WTC11 (cell line): ENCODE results near the gene SCEL.

Source experiments
- CBFB ChIP-seq: sonication (generic); formaldehyde crosslinking; IDR thresholded peaks from 2 replicates; pipeline ENCODE4 v1.8.1; 2022; ENCODE audit warnings: mild to moderate bottlenecking, low read depth, missing genetic modification reagents
- CREM ChIP-seq: sonication (generic); formaldehyde crosslinking; IDR thresholded peaks from 2 replicates; pipeline ENCODE4 v1.8.1; 2022; ENCODE audit warnings: mild to moderate bottlenecking, missing genetic modification reagents, moderate library complexity
- MYBL2 ChIP-seq: sonication (generic); formaldehyde crosslinking; IDR thresholded peaks from 2 replicates; pipeline ENCODE4 v1.8.1; 2023; ENCODE audit warnings: mild to moderate bottlenecking, moderate library complexity, missing genetic modification reagents
- PRDM15 ChIP-seq: sonication (generic); formaldehyde crosslinking; IDR thresholded peaks from 2 replicates; pipeline ENCODE4 v1.8.0; 2022; ENCODE audit warnings: missing genetic modification reagents
- PREB ChIP-seq: sonication (generic); formaldehyde crosslinking; IDR thresholded peaks from 2 replicates; pipeline ENCODE4 v1.8.1; 2022; ENCODE audit warnings: mild to moderate bottlenecking, missing genetic modification reagents, moderate library complexity, borderline replicate concordance
- SP1 ChIP-seq: sonication (generic); formaldehyde crosslinking; conservative IDR thresholded peaks from 2 replicates; pipeline ENCODE4 v1.8.1; 2022; ENCODE audit warnings: missing genetic modification reagents
- TCF7 ChIP-seq: sonication (generic); formaldehyde crosslinking; IDR thresholded peaks from 2 replicates; pipeline ENCODE4 v1.8.0; 2022; ENCODE audit warnings: mild to moderate bottlenecking, low read depth, missing genetic modification reagents, moderate library complexity
- ZNF425 ChIP-seq: fragments of 250-450 bp; sonication (Bioruptor Pico); conservative IDR thresholded peaks from 2 replicates; pipeline ENCODE4 v1.9.0; 2021; ENCODE audit warnings: mild to moderate bottlenecking
- TF ChIP-seq, protein P1 (sequence below): fragments of 200-600 bp; IDR thresholded peaks from 2 replicates; pipeline ENCODE4 v1.8.0; 2022; ENCODE audit warnings: antibody characterized with exemption
- TF ChIP-seq, protein P2 (sequence below): sonication (generic); formaldehyde crosslinking; IDR thresholded peaks from 2 replicates; pipeline ENCODE4 v1.8.1; 2023; ENCODE audit warnings: mild to moderate bottlenecking, missing genetic modification reagents
- TF ChIP-seq, protein P3 (sequence below): sonication (generic); formaldehyde crosslinking; IDR thresholded peaks from 2 replicates; pipeline ENCODE4 v1.8.1; 2023; ENCODE audit warnings: mild to moderate bottlenecking, missing genetic modification reagents, moderate library complexity
- TF ChIP-seq, protein P4 (sequence below): sonication (generic); formaldehyde crosslinking; IDR thresholded peaks from 2 replicates; pipeline ENCODE4 v1.8.1; 2023; ENCODE audit warnings: mild to moderate bottlenecking, missing genetic modification reagents

- TF ChIP-seq, protein P1, sequence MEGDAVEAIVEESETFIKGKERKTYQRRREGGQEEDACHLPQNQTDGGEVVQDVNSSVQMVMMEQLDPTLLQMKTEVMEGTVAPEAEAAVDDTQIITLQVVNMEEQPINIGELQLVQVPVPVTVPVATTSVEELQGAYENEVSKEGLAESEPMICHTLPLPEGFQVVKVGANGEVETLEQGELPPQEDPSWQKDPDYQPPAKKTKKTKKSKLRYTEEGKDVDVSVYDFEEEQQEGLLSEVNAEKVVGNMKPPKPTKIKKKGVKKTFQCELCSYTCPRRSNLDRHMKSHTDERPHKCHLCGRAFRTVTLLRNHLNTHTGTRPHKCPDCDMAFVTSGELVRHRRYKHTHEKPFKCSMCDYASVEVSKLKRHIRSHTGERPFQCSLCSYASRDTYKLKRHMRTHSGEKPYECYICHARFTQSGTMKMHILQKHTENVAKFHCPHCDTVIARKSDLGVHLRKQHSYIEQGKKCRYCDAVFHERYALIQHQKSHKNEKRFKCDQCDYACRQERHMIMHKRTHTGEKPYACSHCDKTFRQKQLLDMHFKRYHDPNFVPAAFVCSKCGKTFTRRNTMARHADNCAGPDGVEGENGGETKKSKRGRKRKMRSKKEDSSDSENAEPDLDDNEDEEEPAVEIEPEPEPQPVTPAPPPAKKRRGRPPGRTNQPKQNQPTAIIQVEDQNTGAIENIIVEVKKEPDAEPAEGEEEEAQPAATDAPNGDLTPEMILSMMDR = no peak
- TF ChIP-seq, protein P2, sequence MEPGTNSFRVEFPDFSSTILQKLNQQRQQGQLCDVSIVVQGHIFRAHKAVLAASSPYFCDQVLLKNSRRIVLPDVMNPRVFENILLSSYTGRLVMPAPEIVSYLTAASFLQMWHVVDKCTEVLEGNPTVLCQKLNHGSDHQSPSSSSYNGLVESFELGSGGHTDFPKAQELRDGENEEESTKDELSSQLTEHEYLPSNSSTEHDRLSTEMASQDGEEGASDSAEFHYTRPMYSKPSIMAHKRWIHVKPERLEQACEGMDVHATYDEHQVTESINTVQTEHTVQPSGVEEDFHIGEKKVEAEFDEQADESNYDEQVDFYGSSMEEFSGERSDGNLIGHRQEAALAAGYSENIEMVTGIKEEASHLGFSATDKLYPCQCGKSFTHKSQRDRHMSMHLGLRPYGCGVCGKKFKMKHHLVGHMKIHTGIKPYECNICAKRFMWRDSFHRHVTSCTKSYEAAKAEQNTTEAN (CRISPR knock-in tag) = no peak
- TF ChIP-seq ZNF425 (CRISPR knock-in tag) (no peak), PRDM15 (CRISPR knock-in tag) (no peak), CBFB (CRISPR knock-in tag) (no peak), SP1 (CRISPR knock-in tag) (no peak), CREM (CRISPR knock-in tag) (no peak), PREB (CRISPR knock-in tag) (no peak), MYBL2 (CRISPR knock-in tag) (no peak), TCF7 (no peak)
- TF ChIP-seq, protein P3, sequence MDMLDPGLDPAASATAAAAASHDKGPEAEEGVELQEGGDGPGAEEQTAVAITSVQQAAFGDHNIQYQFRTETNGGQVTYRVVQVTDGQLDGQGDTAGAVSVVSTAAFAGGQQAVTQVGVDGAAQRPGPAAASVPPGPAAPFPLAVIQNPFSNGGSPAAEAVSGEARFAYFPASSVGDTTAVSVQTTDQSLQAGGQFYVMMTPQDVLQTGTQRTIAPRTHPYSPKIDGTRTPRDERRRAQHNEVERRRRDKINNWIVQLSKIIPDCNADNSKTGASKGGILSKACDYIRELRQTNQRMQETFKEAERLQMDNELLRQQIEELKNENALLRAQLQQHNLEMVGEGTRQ (CRISPR knock-in tag) = no peak
- TF ChIP-seq, protein P4, sequence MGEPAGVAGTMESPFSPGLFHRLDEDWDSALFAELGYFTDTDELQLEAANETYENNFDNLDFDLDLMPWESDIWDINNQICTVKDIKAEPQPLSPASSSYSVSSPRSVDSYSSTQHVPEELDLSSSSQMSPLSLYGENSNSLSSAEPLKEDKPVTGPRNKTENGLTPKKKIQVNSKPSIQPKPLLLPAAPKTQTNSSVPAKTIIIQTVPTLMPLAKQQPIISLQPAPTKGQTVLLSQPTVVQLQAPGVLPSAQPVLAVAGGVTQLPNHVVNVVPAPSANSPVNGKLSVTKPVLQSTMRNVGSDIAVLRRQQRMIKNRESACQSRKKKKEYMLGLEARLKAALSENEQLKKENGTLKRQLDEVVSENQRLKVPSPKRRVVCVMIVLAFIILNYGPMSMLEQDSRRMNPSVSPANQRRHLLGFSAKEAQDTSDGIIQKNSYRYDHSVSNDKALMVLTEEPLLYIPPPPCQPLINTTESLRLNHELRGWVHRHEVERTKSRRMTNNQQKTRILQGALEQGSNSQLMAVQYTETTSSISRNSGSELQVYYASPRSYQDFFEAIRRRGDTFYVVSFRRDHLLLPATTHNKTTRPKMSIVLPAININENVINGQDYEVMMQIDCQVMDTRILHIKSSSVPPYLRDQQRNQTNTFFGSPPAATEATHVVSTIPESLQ = no peak
Measured at GRCh38 chr13:77503398-77503797, 32.1 kb upstream of the SCEL start.
